H1 (cell line): ENCODE data around the gene LGALSL. TPM values are rescaled to one million over a fixed set of nuclear protein-coding genes. Genes with fewer than 3 reads are reported as not detected.

Experiments
- CBX8 ChIP-seq: fragments of 300-800, 300-1000 bp; sonication (generic); IDR thresholded peaks from 2 replicates; pipeline ENCODE4 v1.7.1; 2016; ENCODE audit warnings: low read depth, low read length, borderline replicate concordance
- KDM5A ChIP-seq: fragments of 200-600 bp; IDR thresholded peaks from 2 replicates; pipeline ENCODE4 v1.7.1; 2012; ENCODE audit warnings: mild to moderate bottlenecking, low read length, inconsistent platforms, mixed read lengths
- SP1 ChIP-seq: IDR thresholded peaks from 2 replicates; pipeline ENCODE4 v1.6.1; 2011; ENCODE audit warnings: low read depth, low read length
- polyA plus RNA-seq, 7 experiments: library from polyadenylated mRNA; depleted of rRNA in 3 of 7; stranded (reverse) in 5 of 7; unstranded in 2 of 7; fragments of >200 nt in 5 of 7; fragments of 200-250 nt in 2 of 7; gene quantifications; 1 replicate in 5 of 7; 2 replicates in 1 of 7; 4 replicates in 1 of 7; pipeline versions ENCODE4 v1.2.1 to v1.2.3, GENCODE V29; 2011 to 2013; ENCODE audit warnings: missing spikeins in 2 of 7, mixed read lengths in 2 of 7
- total RNA-seq: library from RNA; stranded (reverse); fragmentation: NEBNext Ultra II Directional; extraction: Animal tissue kit (Norgen Biotek cat#: 25700); gene quantifications from 2 replicates; pipeline ENCODE4 v1.2.1, GENCODE V29; 2021

The LGALSL gene
- total and polyA plus RNA-seq, 2 of the 8 experiments (the other 6 are each of a cell fraction or from before 2014, with no cell fraction given): 13.6 to 32.3 TPM

DNA sequence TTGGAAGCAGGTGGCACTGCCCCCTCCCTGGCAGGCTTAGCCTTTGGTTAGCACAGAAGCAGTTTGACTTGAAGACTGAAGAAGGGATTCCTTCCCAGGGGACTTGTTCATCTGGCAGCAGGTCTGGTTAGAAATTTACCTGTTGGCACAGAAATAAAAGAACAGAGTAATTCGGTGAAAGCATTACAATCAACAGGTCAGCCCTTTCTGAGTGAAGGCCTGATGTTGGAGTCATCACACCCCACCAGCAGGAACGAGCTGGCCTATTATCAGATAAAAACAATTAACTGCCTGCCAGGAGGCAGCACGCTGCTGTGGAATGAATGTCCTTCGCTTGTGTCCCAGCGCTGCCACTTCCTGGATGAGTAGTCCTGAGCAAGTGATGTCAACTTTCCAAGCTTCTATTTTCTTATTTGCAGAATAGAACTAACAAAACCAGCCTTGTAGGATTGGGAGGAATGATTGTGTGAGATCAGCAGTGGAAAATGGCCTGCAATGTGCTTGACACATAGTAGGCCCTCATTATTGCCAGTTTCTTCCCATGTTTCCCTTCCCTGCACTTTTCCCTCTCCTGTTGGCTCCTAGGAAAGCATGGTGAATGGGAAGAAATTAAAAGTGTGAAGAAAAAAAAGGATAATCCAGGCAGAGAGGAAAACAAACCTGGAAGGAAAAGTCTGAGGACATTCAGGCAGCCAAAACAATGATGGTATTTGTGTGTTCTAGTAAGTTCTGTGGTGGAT, 29.0 kb downstream of the LGALSL start (continued):
- no peak for TF ChIP-seq SP1
- no peak for TF ChIP-seq KDM5A
- TF ChIP-seq CBX8: no peak
